IMR-90 (cell line): ENCODE measurements around the gene DICER1. TPM values are rescaled to one million over a fixed set of nuclear protein-coding genes. Genes with fewer than 3 reads are reported as not detected.

Experiments
- ATAC-seq: fragments of 200-7000 bp; cut with Tn5 transposase; 2 replicates; pipeline ENCODE4 v1.9.1; 2020; ENCODE audit warnings: low read depth, mild to moderate bottlenecking, moderate library complexity
- BruUV-seq: library from RNA; stranded (reverse); fragments of 400-500 nt; replicated peaks from 2 replicates; lab custom pipeline; 2021; lab: Mats Ljungman, UMichigan
- CTCF ChIA-PET: fragments of 300-600 bp; formaldehyde crosslinking; extraction: SDS; loops from one replicate; lab custom pipeline; 2021; ENCODE audit warnings: antibody characterized with exemption; lab: Yijun Ruan, JAX
- POLR2A ChIA-PET: fragments of 300-600 bp; sonication (Branson Sonifier 250); formaldehyde crosslinking; loops from one replicate; lab custom pipeline; 2022; ENCODE audit warnings: antibody characterized with exemption; ENCODE audit not compliant: unreplicated experiment; lab: Charles Lee
- DNase-seq: peaks from one replicate; pipeline ENCODE4 v3.0.0; 2013
- H2AFZ ChIP-seq: replicated peaks from 2 replicates; pipeline ENCODE3; 2013; ENCODE audit warnings: low read length, mild to moderate bottlenecking; ENCODE audit not compliant: poor library complexity
- H2AK5ac ChIP-seq: 2 replicates; pipeline ENCODE4 v1.6.1; 2013; ENCODE audit warnings: low read depth, low read length, inconsistent platforms
- H2AK9ac ChIP-seq: replicated peaks from 2 replicates; pipeline ENCODE3; 2013; ENCODE audit warnings: mild to moderate bottlenecking, low read depth, low read length, moderate library complexity; ENCODE audit not compliant: poor library complexity
- H2BK120ac ChIP-seq: 2 replicates; pipeline ENCODE4 v1.6.1; 2013; ENCODE audit warnings: low read depth, low read length, inconsistent platforms
- H2BK15ac ChIP-seq: 3 replicates; pipeline ENCODE4 v1.6.1; 2013; ENCODE audit warnings: low read depth, low read length, inconsistent platforms
- H2BK20ac ChIP-seq: 2 replicates; pipeline ENCODE4 v1.6.1; 2013; ENCODE audit warnings: low read depth, mild to moderate bottlenecking, inconsistent platforms, low read length, moderate library complexity
- H2BK5ac ChIP-seq: 2 replicates; pipeline ENCODE4 v1.6.1; 2013; ENCODE audit warnings: mild to moderate bottlenecking, low read depth, low read length, inconsistent platforms; ENCODE audit not compliant: poor library complexity, severe bottlenecking
- H3K14ac ChIP-seq: replicated peaks from 2 replicates; pipeline ENCODE4 v1.6.1; 2013; ENCODE audit warnings: low read depth, low read length, inconsistent platforms
- H3K18ac ChIP-seq: 2 replicates; pipeline ENCODE4 v1.6.1; 2013; ENCODE audit warnings: low read depth, low read length, control low read depth
- H3K23ac ChIP-seq: 2 replicates; pipeline ENCODE4 v1.6.1; 2013; ENCODE audit warnings: low read depth, low read length, inconsistent platforms
- H3K27ac ChIP-seq: 2 replicates; pipeline ENCODE4 v1.5.1; 2013; ENCODE audit warnings: mild to moderate bottlenecking, control low read depth, low read length; ENCODE audit not compliant: insufficient read depth
- H3K27me3 ChIP-seq: 2 replicates; pipeline ENCODE4 v1.6.1; 2013; ENCODE audit warnings: low read length; ENCODE audit not compliant: control insufficient read depth, insufficient read depth
- H3K36me3 ChIP-seq: 2 replicates; pipeline ENCODE4 v1.6.1; 2013; ENCODE audit warnings: low read length, mixed read lengths; ENCODE audit not compliant: control insufficient read depth, insufficient read depth
- H3K4ac ChIP-seq: 2 replicates; pipeline ENCODE4 v1.6.1; 2013; ENCODE audit warnings: low read depth, low read length, inconsistent platforms
- H3K4me1 ChIP-seq: 2 replicates; pipeline ENCODE4 v1.6.1; 2013; ENCODE audit warnings: low read length, mixed read lengths; ENCODE audit not compliant: control insufficient read depth, insufficient read depth
- H3K4me2 ChIP-seq: 2 replicates; pipeline ENCODE4 v1.6.1; 2013; ENCODE audit warnings: low read depth, mild to moderate bottlenecking, control low read depth, low read length, moderate library complexity
- H3K4me3 ChIP-seq: 2 replicates; pipeline ENCODE4 v1.5.1; 2013; ENCODE audit warnings: low read depth, mild to moderate bottlenecking, control low read depth, low read length, moderate library complexity; ENCODE audit not compliant: insufficient read depth
- H3K56ac ChIP-seq: 2 replicates; pipeline ENCODE4 v1.6.1; 2013; ENCODE audit warnings: low read length, inconsistent platforms; ENCODE audit not compliant: insufficient read depth; ENCODE audit errors: extremely low read depth
- H3K79me1 ChIP-seq, 2 experiments: 2 replicates each; pipeline ENCODE4 v1.6.1; 2013; ENCODE audit warnings: low read length in 2 of 2, inconsistent platforms in 1 of 2, low read depth in 1 of 2
- H3K9ac ChIP-seq: 2 replicates; pipeline ENCODE4 v1.6.1; 2013; ENCODE audit warnings: low read depth, low read length, control low read depth
- H3K9me1 ChIP-seq: 2 replicates; pipeline ENCODE4 v1.6.1; 2013; ENCODE audit warnings: low read length, inconsistent platforms; ENCODE audit not compliant: insufficient read depth
- H3K9me3 ChIP-seq: 2 replicates; pipeline ENCODE4 v1.6.1; 2013; ENCODE audit warnings: low read length; ENCODE audit not compliant: control insufficient read depth, insufficient read depth
- H4K20me1 ChIP-seq: 2 replicates; pipeline ENCODE4 v1.6.1; 2013; ENCODE audit warnings: low read length, inconsistent platforms; ENCODE audit not compliant: insufficient read depth
- H4K5ac ChIP-seq: 2 replicates; pipeline ENCODE4 v1.6.1; 2013; ENCODE audit warnings: mild to moderate bottlenecking, low read depth, low read length, control low read depth
- H4K8ac ChIP-seq, 2 experiments: 2 replicates each; pipeline ENCODE4 v1.6.1; 2013; ENCODE audit warnings: low read depth in 2 of 2, low read length in 2 of 2, control low read depth in 1 of 2, inconsistent platforms in 1 of 2
- H4K91ac ChIP-seq: 2 replicates; pipeline ENCODE4 v1.6.1; 2013; ENCODE audit warnings: low read depth, low read length, inconsistent platforms; ENCODE audit not compliant: insufficient read depth
- BHLHE40 ChIP-seq: fragments of 150-350 bp; IDR thresholded peaks from 2 replicates; pipeline ENCODE4 v1.6.1; 2016; ENCODE audit warnings: mild to moderate bottlenecking, low read depth, low read length
- CEBPB ChIP-seq: IDR thresholded peaks from 2 replicates; pipeline ENCODE4 v1.6.1; 2012; ENCODE audit warnings: low read depth, low read length, improper control_type of control experiment
- CHD1 ChIP-seq: IDR thresholded peaks from 2 replicates; pipeline ENCODE4 v1.6.1; 2012; ENCODE audit warnings: low read depth, low read length, improper control_type of control experiment
- ELK1 ChIP-seq: fragments of 150-350 bp; IDR thresholded peaks from 2 replicates; pipeline ENCODE4 v1.6.1; 2016; ENCODE audit warnings: low read depth, mild to moderate bottlenecking, low read length, moderate library complexity, borderline replicate concordance
- FOS ChIP-seq: fragments of 150-350 bp; IDR thresholded peaks from 2 replicates; pipeline ENCODE4 v1.6.1; 2016; ENCODE audit warnings: low read depth, low read length
- MAFK ChIP-seq: IDR thresholded peaks from 2 replicates; pipeline ENCODE4 v1.6.1; 2012; ENCODE audit warnings: low read depth, low read length, improper control_type of control experiment
- MAZ ChIP-seq: IDR thresholded peaks from 2 replicates; pipeline ENCODE4 v1.6.1; 2012; ENCODE audit warnings: low read depth, mild to moderate bottlenecking, low read length, improper control_type of control experiment, moderate library complexity, borderline replicate concordance
- MXI1 ChIP-seq: IDR thresholded peaks from 2 replicates; pipeline ENCODE4 v1.6.1; 2012; ENCODE audit warnings: low read depth, mild to moderate bottlenecking, low read length, moderate library complexity, borderline replicate concordance
- NFE2L2 ChIP-seq: fragments of 150-350 bp; IDR thresholded peaks from 2 replicates; pipeline ENCODE4 v1.6.1; 2016; ENCODE audit warnings: low read depth, mild to moderate bottlenecking, low read length
- POLR2A ChIP-seq: IDR thresholded peaks from 2 replicates; pipeline ENCODE4 v1.6.1; 2012; ENCODE audit warnings: mild to moderate bottlenecking, low read depth, low read length
- RAD21 ChIP-seq: IDR thresholded peaks from 2 replicates; pipeline ENCODE4 v1.6.1; 2012; ENCODE audit warnings: low read length, improper control_type of control experiment
- RFX5 ChIP-seq: IDR thresholded peaks from 2 replicates; pipeline ENCODE4 v1.8.0; 2012; ENCODE audit warnings: low read depth, mild to moderate bottlenecking, low read length, moderate library complexity
- SMC3 ChIP-seq: fragments of 150-350 bp; IDR thresholded peaks from 2 replicates; pipeline ENCODE4 v1.6.1; 2016; ENCODE audit warnings: low read depth, mild to moderate bottlenecking, antibody characterized with exemption, low read length, moderate library complexity
- USF2 ChIP-seq: fragments of 150-350 bp; IDR thresholded peaks from 2 replicates; pipeline ENCODE4 v1.6.1; 2017; ENCODE audit warnings: mild to moderate bottlenecking, antibody characterized with exemption, low read length, low read depth
- WGBS, 2 experiments: methylation state at CpG; one replicate each; pipeline versions ENCODE4 v1.1.5 to v1.1.7; 2013; ENCODE audit warnings: missing lambda C conversion rate in 2 of 2; ENCODE audit not compliant: insufficient read length in 1 of 2; ENCODE audit errors: extremely low coverage in 2 of 2; 5-methylcytosine and 5-hydroxymethylcytosine counted together
- dilution Hi-C: fragments of 300-500 bp; cut with HindIII; formaldehyde crosslinking; loops from one replicate; pipeline ENCODE4 v1.14.3; 2018; ENCODE audit warnings: low sequenced_read_pairs; ENCODE audit not compliant: unreplicated experiment
- in situ Hi-C: fragments of 300-500 bp; cut with MboI; formaldehyde crosslinking; loops from 3 replicates; pipeline ENCODE4 v1.14.3; 2019; ENCODE audit warnings: low sequenced_read_pairs, inconsistent platforms, mixed read lengths
- intact Hi-C: fragments of 100-400 bp; cut with micrococcal nuclease; formaldehyde crosslinking; loops from 2 replicates; pipeline ENCODE4 v1.10.0; 2022
- polyA plus RNA-seq, 3 experiments: library from polyadenylated mRNA; depleted of rRNA; stranded (reverse); fragments of >200 nt; gene quantifications; 2 replicates each; pipeline ENCODE4 v1.2.3, GENCODE V29; 2012; ENCODE audit warnings: low replicate concordance in 1 of 3
- total RNA-seq: library from RNA; depleted of rRNA; stranded (reverse); fragments of >200 nt; gene quantifications from 2 replicates; pipeline ENCODE4 v1.2.3, GENCODE V29; 2012

The DICER1 gene
- total and polyA plus RNA-seq, 2 of the 4 experiments (the other 2 are of a cell fraction) = 9.7 to 49.5 TPM

GRCh38 chr14:95065411-95065810 lies 91.9 kb downstream of the DICER1 start:
- intact Hi-C loops = no loop called here
- no peak overlapping the region for H2AFZ ChIP-seq
- peaks cover 20% of the 10 kb centered on the region; the same call in 1 of the 2 replicates for H3K27me3 ChIP-seq
- no peaks in the 10 kb centered on the region for H4K20me1 ChIP-seq
- no peak overlapping the region for H2BK120ac ChIP-seq
- DNase-seq = no peak
- no peak overlapping the region for H2BK5ac ChIP-seq
- no peak overlapping the region for H3K4me3 ChIP-seq
- no peak overlapping the region for H3K4me2 ChIP-seq
- ATAC-seq = no peak
- H4K91ac ChIP-seq = no peak overlapping the region
- H3K56ac ChIP-seq = no peak overlapping the region
- no peaks in the 10 kb centered on the region for H3K79me1 ChIP-seq
- in situ Hi-C loops = no loop called here
- ChIA-PET POLR2A (no interaction called here), CTCF (no interaction called here)
- H4K5ac ChIP-seq = no peak overlapping the region
- no peak overlapping the region for H2AK5ac ChIP-seq
- dilution Hi-C loops = no loop called here
- BruUV-seq = no TSS peak
- no peak overlapping the region for H4K8ac ChIP-seq
- H3K23ac ChIP-seq = no peak overlapping the region
- no peak overlapping the region for H2BK20ac ChIP-seq
- TF ChIP-seq MXI1 = no peak
- TF ChIP-seq MAZ = no peak
- no peak for TF ChIP-seq NFE2L2
- TF ChIP-seq SMC3 = no peak
- no peak for TF ChIP-seq USF2
- no peak for TF ChIP-seq MAFK
- no peak for TF ChIP-seq RFX5
- TF ChIP-seq FOS = no peak
- TF ChIP-seq CEBPB = no peak
- TF ChIP-seq BHLHE40 = no peak
- no peak for TF ChIP-seq CHD1
- no peak for TF ChIP-seq RAD21
- TF ChIP-seq ELK1 = no peak
- no peak for TF ChIP-seq POLR2A
- no peak overlapping the region for H3K9ac ChIP-seq
- H3K4me1 ChIP-seq = peaks cover 8% of the 10 kb centered on the region; the same call in 1 of the 2 replicates
- H3K9me1 ChIP-seq = no peaks in the 10 kb centered on the region
- H3K18ac ChIP-seq = no peak overlapping the region
- H3K27ac ChIP-seq = no peak overlapping the region
- no peak overlapping the region for H3K4ac ChIP-seq
- WGBS, 2 experiments = no CpG with 5 or more reads among the region's 2 CpGs
- no peaks in the 10 kb centered on the region for H3K36me3 ChIP-seq
- no peaks in the 10 kb centered on the region; the same call in 1 of the 2 replicates for H3K9me3 ChIP-seq
- H2BK15ac ChIP-seq = no peak overlapping the region
- H3K14ac ChIP-seq = no peak overlapping the region
- H2AK9ac ChIP-seq = no peak overlapping the region
